Astrocyte (in vitro differentiated cells and primary cell): ENCODE data around the gene RCOR3.

ENCODE experiments used
- CTCF ChIP-seq: IDR thresholded peaks from 2 replicates; pipeline ENCODE4 v1.5.1; 2011; ENCODE audit warnings: low read depth, mild to moderate bottlenecking, inconsistent platforms, low read length, moderate library complexity; ENCODE audit not compliant: insufficient read depth
- EZH2 ChIP-seq: IDR thresholded peaks from 2 replicates; pipeline ENCODE4 v1.6.1; 2012; ENCODE audit warnings: mild to moderate bottlenecking, low read length, inconsistent platforms; ENCODE audit not compliant: insufficient read depth

GRCh38 chr1:211345719-211346118, 86.6 kb downstream of the RCOR3 start:
- TF ChIP-seq CTCF (no peak), EZH2 (no peak)
